ACHN (cell line): ENCODE data around the gene NKIRAS2.
"Not testable (repeated sequence)": the region's sequence is repeated elsewhere in the genome, so short reads cannot be mapped to it uniquely, and the experiment has no call there.

Experiments
- DNase-seq: peaks from one replicate; pipeline ENCODE4 v3.0.0-alpha.2; 2015
- in situ Hi-C: cut with HindIII; loops from 2 replicates; pipeline ENCODE4 v1.10.0; 2017; ENCODE audit warnings: low sequenced_read_pairs, low pct_ligation_motif_present, low pct_unique_long_range_greater_than_20kb

Gene NKIRAS2

GRCh38 chr17:42018988-42019387 lies 902 bp upstream of the NKIRAS2 start:
- DNase-seq: no peak
- in situ Hi-C loops: no loop called here

- in situ Hi-C loops, DNase-seq: not testable (repeated sequence)
Measured at GRCh38 chr17:42020845-42021244, 955 bp downstream of the NKIRAS2 start.

- DNase-seq: no peak
Measured at GRCh38 chr17:42023524-42024349, 3.8 kb downstream of the NKIRAS2 start.

GRCh38 chr17:42025191-42025579 lies 5.3 kb downstream of the NKIRAS2 start:
- no peak for DNase-seq
- in situ Hi-C loops: no loop called here

More at GRCh38 chr17:42023524-42024349, 3.8 kb downstream of the NKIRAS2 start:
- in situ Hi-C loops: no loop called here

- DNase-seq: no peak
- in situ Hi-C loops: no loop called here
Measured at GRCh38 chr17:42025936-42026335, 6.0 kb downstream of the NKIRAS2 start.

GRCh38 chr17:42026857-42027589 lies 7.1 kb downstream of the NKIRAS2 start:
- in situ Hi-C loops: no loop called here
- DNase-seq: no peak

GRCh38 chr17:42027590-42027889 lies 7.7 kb downstream of the NKIRAS2 start:
- DNase-seq: no peak
- in situ Hi-C loops: no loop called here

- DNase-seq: no peak
- in situ Hi-C loops: no loop called here
Measured at GRCh38 chr17:42027961-42028790, 8.3 kb downstream of the NKIRAS2 start.

GRCh38 chr17:42028791-42029127 lies 8.9 kb downstream of the NKIRAS2 start:
- in situ Hi-C loops: no loop called here
- no peak for DNase-seq

- in situ Hi-C loops: no loop called here
- no peak for DNase-seq
Measured at GRCh38 chr17:42031584-42031983, 11.7 kb downstream of the NKIRAS2 start.

- in situ Hi-C loops: no loop called here
- DNase-seq: no peak
Measured at GRCh38 chr17:42034059-42034458, 14.2 kb downstream of the NKIRAS2 start.

- in situ Hi-C loops: no loop called here
Measured at GRCh38 chr17:42038221-42038973, 18.5 kb downstream of the NKIRAS2 start.

GRCh38 chr17:42039794-42040763 lies 20.2 kb downstream of the NKIRAS2 start:
- in situ Hi-C loops: no loop called here
- no peak for DNase-seq

More at GRCh38 chr17:42038221-42038973, 18.5 kb downstream of the NKIRAS2 start:
- DNase-seq: no peak

GRCh38 chr17:42040818-42041217 lies 20.9 kb downstream of the NKIRAS2 start:
- in situ Hi-C loops: no loop called here
- DNase-seq: no peak

GRCh38 chr17:42041619-42042018 lies 21.7 kb downstream of the NKIRAS2 start:
- no peak for DNase-seq
- in situ Hi-C loops: no loop called here

GRCh38 chr17:42042598-42043319 lies 22.9 kb downstream of the NKIRAS2 start:
- in situ Hi-C loops: no loop called here

GRCh38 chr17:42045719-42046118 lies 25.8 kb downstream of the NKIRAS2 start:
- DNase-seq: no peak
- in situ Hi-C loops: no loop called here

More at GRCh38 chr17:42042598-42043319, 22.9 kb downstream of the NKIRAS2 start:
- DNase-seq: no peak
